Muscle of back (tissue), 11 donors: Measurements from ENCODE around the gene NOS3. TPM values are rescaled to one million over a fixed set of nuclear protein-coding genes. Genes with fewer than 3 reads are reported as not detected.
A peak's percentile ranks its signal among the peaks of the same experiment; 100 is the strongest.

ENCODE experiments used
- DNase-seq, 3 donors: peaks; one replicate each; pipeline versions ENCODE4 v3.0.0 to v3.0.0-alpha.2; 2013
- polyA plus RNA-seq, 10 donors: library from polyadenylated mRNA; unstranded; fragments of 120-200 nt; gene quantifications; one replicate each; pipeline ENCODE4 v1.2.1, GENCODE V29; 2013; ENCODE audit not compliant: insufficient read length in 10 of 10

NOS3 gene
- polyA plus RNA-seq, 10 donors = 4.1 to 9.4 (median 6.6) TPM

DNA sequence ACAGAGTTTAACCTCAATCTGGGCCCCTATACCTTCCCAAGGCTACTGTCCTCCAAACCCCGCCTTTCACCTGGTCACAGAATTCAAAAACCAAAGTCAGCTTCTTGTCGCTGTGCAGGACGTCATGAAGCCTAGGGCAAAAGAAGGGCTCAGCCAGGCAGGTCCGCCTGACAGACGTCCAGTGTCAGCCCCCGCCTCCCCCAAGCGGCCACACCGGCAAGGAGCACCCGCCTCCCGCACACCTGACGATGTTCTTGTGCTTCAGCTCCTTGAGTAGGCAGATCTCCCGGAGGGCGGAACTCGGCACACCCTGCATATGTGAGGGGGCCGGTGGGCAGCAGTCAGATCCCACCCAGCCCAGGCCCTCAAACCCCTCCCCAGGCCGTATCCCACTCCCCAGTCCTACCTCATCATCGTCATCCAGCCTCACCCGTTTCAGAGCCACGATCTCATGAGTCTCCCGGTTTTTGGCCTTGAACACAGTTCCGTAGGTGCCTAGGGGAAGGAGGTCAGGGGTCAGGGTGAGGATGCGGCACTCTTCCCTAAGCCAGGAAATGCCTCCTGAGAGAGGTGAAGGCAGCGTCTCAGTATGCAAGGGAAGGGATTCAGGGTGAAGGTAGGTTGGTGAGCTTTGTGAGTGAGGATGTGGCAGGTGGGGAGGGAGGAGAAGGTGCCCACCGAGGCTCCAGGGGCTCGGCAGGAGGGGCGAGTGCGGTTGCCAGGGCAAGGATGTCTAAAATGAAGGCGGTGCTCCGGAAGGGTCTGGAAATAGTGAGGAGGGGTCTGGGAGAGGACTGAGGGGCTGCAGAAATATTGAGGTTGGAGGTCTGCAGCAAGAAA lies 66.1 kb downstream of the NOS3 start:
- no peak for DNase-seq

DNA sequence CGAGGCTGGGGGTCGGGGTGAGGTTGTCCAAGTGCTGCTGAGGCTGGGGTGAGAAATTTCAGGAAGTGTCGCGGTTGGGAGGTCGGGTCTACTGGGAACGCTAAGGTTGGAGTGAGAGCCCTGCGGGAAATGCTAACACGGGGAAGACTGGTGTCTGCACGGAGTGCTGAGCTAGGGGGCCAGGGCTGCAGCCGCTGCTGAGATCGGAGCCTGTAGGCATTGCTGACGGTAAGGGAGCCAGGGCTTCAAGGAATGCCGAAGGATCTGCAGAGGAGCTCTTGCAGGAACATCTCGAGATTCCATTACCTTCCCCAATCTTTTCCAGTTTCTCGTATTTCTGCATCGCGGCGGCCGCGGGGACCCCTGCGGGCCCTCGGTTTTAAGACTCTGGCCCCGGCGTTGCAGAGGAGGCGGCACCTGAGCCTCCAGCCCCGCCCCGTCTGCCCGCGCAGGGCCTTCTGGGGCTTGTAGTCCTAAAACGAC lies 66.7 kb downstream of the NOS3 start, which contains the start of gene CDK5:
Gene CDK5, minus strand, starts transcription at position 392 of the 483 bp plus-strand sequence. Its CDS starts 49 bp downstream, at position 343.
- DNase-seq = no peak

DNA sequence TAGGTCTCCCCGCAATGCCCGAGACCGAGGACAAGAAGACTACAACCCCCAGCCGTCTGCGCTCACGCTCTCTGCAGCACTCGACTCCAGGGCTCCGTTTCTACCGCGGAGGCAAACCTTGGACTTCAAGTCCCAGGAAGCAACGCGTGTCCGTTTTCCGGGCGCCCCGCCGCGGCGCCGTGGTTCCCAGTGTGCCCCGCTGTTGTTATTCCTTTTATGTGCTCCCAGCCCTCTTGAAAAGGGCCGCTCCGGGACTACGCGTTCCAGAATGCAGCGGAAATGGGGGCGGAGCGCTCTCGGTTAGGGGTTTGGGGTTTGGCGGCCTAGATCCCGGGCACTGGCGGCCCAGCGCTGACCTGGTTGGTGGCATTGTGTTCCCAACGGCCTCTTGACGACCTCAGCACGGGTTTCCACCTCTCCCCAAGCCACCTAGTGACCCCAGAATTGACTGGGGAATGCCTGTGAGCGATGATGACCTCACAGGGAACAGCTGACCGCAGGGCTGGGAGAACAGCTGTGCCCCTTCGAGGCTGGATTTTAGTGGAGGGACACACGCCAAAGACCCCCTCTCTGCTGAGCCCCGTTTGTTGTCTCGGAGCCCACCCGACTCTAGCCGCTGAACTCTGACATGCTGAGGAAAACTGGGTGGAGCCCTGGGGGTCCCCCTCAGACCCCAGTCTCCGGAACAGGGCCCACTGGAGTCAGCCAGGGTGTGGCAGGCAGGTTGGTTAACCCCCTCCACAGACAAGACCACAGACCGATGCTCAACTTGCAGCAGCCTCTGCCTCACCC lies 67.4 kb downstream of the NOS3 start:
- peak; percentile 99 to 100 (median 99) for DNase-seq

DNA sequence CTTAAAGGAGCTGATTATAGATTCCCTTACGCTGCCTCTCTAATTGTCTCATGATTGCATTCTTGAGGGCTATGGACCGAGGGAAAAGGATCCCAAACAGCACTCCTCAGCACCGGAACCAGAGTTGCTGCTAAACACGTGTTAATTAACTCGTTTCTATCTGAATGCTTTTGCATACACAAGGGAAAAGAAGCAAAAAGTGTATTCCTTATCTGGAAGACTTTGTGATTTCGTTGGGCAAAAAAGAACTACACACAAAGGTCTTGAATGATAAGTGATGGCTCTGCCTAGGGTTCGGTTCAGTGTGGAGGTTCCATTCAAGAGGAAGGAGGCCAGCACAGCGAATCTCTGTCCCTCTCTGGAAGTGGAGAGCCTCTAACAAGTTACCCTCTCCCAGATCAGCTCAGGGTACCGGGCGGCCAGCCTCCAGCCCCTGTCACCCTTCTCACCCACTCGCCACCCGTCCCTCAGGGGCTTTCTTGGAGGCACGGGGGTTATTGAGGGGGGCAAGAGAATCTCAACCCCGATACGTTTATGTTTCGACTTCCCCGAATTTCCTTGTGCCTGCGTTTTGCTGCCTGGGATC lies 68.1 kb downstream of the NOS3 start:
- peak in 1 of 3 donors; percentile 37 for DNase-seq

DNA sequence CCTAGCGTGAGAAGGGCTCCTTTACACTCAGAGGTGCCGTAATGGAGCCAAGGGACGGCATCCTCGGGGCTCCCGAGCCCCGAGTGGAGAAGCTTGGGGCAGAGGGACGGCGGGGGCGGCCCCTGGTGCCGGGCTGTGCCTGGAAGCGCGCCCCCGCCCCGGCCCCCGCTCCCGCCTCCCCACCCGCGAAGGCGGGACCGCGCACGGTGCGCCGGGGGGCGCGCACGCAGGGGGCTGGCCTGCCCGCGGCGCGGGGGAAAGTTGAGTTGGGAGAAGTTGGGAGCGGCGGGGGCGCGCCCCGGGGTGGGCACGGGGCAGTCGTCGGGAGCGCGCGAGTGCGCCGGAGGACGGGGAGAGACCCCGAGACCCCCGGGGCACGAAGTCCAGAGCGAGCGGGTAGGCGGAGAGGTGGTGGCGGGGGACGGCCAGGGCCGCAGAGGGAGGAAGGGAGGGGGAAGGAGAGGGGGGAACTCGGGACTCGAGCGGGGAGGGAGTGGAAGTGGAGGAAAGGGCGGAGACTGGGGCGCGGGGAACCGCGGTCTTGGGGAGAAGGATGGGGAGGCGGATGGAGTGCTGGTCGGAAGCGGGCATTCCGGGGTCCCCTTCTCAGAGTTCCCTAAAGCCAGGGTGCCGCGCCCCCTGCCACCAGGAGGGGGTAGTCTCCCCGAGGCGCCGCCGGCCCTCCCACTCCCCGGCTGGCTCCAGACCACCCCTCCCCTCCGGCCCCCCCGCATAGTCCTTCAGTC lies 68.7 kb downstream of the NOS3 start, which contains the start of gene SLC4A2:
Gene SLC4A2, plus strand, starts transcription at position 223 of the 746 bp plus-strand sequence. CDS start 2,399 bp downstream, outside the sequence.
- peak; percentile 84 to 94 (median 91) for DNase-seq

DNA sequence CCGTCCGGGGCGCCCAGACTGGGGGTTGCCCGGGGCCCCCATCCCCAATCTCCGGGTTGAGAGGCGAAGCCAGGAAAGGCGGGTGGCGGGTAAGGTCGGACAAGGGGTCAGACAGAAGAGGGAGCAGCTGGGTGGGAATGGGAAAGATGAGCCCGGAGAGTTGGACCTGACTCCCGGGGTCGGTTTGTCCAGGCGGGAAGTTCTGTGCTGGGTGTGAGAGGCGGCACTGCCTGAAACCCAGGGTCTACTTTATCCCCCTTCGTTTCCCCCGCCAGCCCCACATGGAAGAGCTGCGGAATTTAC lies 69.2 kb downstream of the NOS3 start:
- no peak for DNase-seq

DNA sequence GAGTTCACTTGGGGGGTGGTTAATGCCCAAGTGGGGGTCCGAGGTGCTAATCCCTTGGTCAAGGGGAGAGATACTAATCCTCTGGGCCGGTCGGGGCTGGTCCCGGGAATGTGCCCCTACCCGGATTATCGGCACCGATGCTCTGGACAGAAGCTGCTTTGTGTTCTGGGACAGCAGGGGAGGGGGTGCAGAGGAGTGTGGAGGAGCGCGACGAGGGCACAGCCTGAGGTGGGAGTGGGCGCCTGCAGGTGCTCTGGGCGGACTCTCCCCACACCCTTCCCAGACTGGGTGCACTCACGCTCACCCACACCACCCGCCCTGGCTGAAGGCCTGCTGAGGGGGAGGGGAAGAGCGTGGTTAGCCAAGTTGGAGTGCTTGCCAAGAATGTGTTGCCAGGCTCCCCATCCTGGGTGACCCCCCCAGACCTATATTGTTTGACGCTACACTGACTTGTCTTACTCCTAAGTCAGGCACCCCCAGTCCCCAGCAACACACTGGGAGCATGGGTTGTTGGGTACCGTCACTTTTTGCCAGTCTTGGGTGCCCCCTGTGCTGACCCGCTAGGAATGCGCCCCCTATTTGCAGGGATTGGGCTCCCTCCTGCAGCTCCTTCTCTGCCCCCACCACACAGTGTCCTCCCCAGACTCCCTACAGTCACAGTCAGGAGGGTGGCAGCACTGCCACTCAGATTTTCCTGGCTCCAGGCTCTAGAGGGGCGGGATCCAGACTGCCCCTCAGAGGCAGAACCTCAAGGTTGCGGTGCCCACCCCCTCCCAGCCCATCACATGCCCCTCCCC lies 69.8 kb downstream of the NOS3 start:
- DNase-seq = no peak

DNA sequence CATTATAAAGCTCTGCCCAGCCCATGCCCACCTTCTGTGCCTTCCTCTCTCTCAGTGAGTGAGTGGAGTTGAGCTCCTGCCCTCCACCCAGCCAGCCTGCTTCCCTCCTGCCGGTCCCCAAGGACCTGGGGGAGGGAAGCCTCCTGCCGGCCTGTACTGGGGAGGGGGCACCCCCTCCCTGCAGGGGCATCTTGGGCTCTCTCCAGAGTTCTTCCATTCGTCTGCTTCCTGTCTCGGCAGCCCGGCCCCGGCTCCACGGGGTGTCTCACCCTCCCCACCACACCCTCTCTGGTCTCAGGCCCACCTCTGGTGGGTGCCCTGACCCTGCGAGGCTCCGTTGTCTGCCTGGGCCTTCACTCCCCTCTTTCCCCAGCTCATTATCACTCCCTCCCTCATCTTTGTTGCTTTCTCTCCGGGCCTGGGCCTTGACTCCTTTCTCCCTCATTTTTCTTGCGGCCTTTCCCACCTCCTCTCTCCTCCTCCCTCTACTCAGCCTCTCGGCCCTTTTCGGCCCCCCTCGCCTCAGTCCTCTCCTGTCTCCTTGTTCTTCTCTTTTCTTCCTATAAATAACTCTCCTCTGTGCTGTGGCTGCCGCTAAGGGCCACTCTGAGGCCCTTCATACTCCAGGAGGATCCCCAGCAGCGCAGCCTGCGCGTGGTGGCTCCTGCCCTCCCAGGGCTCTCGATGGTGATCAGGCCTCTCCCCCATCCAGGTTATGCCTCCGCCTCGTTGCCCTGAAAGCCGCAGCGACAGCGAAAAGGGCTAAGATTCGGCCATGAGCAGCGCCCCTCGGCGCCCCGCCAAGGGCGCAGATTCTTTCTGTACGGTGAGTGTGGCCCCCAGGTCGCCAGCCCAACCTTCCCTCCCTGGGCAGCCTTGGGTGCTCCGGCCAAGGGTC lies 70.6 kb downstream of the NOS3 start:
- DNase-seq = no peak

DNA sequence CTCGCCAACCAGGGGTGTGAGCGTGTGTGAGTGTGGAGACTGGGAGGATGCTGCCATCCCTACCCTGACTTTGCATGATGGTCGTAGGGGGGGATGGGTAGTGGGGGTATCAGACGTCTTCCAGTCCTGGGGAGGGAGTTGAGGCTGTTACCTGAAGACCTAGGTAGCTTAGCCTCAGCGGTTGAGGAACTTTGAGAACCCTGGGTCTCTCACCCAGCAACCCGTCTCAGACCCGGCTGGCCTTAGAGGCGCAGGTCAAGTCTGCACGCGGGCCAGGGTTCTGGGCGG lies 71.2 kb downstream of the NOS3 start:
- DNase-seq = no peak

DNA sequence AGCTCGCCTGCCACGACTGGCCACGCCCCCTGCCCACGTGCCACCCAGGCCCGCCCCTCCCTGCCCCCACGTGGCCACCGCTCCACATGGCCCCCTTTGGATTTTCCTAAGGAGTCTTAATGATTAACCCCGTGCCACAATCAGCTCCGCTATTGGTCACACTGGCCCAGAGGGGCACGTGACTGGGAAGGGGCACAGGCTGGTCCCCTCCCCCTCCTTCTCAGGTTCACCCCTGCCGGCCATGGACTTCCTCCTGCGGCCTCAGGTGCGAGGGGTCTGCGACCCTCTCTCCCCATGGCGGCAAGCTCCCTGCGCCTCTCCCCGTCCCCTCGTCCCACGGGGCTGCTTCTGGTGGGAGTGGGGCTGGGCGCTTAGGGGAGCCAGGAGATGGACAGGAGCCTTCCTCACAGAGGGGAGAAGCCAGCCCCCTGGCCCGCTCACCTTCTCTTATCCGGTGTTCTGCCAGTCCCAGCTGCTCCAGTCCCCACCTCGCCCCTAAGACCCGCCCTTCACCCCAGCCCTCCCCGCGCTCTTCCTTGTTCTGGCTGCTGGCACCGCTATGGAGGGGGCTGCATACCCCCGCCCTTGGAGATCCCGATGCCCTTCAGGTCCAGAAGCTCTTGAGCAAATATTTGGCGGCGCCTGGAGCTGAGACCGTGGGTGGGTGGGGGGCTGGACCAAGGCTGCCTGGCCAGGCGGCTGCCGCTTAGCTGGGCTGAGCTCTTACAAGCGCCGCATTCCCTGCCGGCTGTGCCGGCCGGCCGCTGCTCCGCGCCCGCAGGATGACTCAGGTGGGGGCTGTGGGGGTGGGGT lies 71.8 kb downstream of the NOS3 start:
- DNase-seq = peak in 1 of 3 donors; percentile 45

DNA sequence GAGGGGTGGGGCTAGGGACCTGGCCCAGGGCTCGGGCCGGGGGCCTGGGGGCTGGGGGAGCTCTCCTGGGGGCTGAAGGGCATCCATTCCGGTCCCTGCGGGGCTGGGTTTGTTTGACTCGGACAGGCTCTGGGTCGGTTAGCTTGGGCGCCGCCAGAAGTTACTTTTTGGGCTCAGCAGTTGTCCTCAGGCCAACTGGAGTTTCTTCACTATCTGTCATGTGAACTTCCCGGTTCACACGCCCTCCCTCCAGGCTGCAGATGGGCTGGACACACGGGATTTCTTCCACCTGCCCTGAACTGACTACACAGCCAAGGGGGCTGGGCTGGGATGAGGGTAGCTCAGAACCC lies 72.4 kb downstream of the NOS3 start:
- DNase-seq = peak in 1 of 3 donors; percentile 64

Other genes starting within 250 kb of the NOS3 start
- gene TMEM176B, start 190.7 kb upstream of the NOS3 start, polyA plus RNA-seq = 10 to 100 TPM in 9 of 10 donors, 1 to 10 TPM in 1; 5.7 to 19.3 (median 14.5) TPM
- gene TMEM176A, start 190.2 kb upstream of the NOS3 start, polyA plus RNA-seq = 10 to 100 TPM in 7 of 10 donors, 1 to 10 TPM in 3; 8.8 to 21.4 (median 12.6) TPM
- gene AOC1, start 138.5 kb upstream of the NOS3 start, polyA plus RNA-seq = under 1 TPM in 5 of 10 donors, not detected in 5; 0.09 to 0.78 (median 0.22) TPM
- gene KCNH2, start 12.7 kb upstream of the NOS3 start, polyA plus RNA-seq = 10 to 100 TPM; 10.6 to 19.5 (median 16.0) TPM
- 1 to 10 TPM in 6 of 10 donors, under 1 TPM in 4; 0.45 to 2.0 (median 1.1) TPM for gene ATG9B, start 33.5 kb downstream of the NOS3 start, polyA plus RNA-seq
- gene ABCB8, start 37.4 kb downstream of the NOS3 start, polyA plus RNA-seq = 10 to 100 TPM; 12.9 to 34.9 (median 17.6) TPM
- 1 to 10 TPM; 2.1 to 6.4 (median 4.3) TPM for gene ASIC3, start 57.5 kb downstream of the NOS3 start, polyA plus RNA-seq
- gene CDK5, start 66.9 kb downstream of the NOS3 start, polyA plus RNA-seq = 10 to 100 TPM in 4 of 10 donors, 1 to 10 TPM in 6; 5.4 to 11.2 (median 9.4) TPM
- 10 to 100 TPM; 43.2 to 57.6 (median 53.7) TPM for gene SLC4A2, start 68.6 kb downstream of the NOS3 start, polyA plus RNA-seq
- gene FASTK, start 89.8 kb downstream of the NOS3 start, polyA plus RNA-seq = 10 to 100 TPM; 45.2 to 83.3 (median 64.0) TPM
- 10 to 100 TPM; 25.3 to 43.1 (median 29.8) TPM for gene TMUB1, start 92.5 kb downstream of the NOS3 start, polyA plus RNA-seq
- 10 to 100 TPM; 53.5 to 84.1 (median 67.8) TPM for gene AGAP3, start 95.5 kb downstream of the NOS3 start, polyA plus RNA-seq
- 1 to 10 TPM in 6 of 10 donors, under 1 TPM in 4; 0.66 to 3.3 (median 1.3) TPM for gene GBX1, start 176.7 kb downstream of the NOS3 start, polyA plus RNA-seq
- 1 to 10 TPM; 1.0 to 4.5 (median 3.0) TPM for gene ASB10, start 196.2 kb downstream of the NOS3 start, polyA plus RNA-seq
- not detected for gene H2BK1, start 219.5 kb downstream of the NOS3 start, polyA plus RNA-seq
- 10 to 100 TPM; 13.2 to 23.8 (median 18.1) TPM for gene ABCF2, start 236.2 kb downstream of the NOS3 start, polyA plus RNA-seq
- 10 to 100 TPM; 16.6 to 29.8 (median 22.4) TPM for gene CHPF2, start 241.5 kb downstream of the NOS3 start, polyA plus RNA-seq